AG09319 (cell line): ENCODE measurements around the gene NOL4L.

Experiments used
- DNase-seq: peaks from one replicate; pipeline ENCODE4 v3.0.0-alpha.2; 2010; ENCODE audit warnings: low read depth; ENCODE audit errors: extremely low read depth
- TF ChIP-seq, protein P1 (sequence below): IDR thresholded peaks from 2 replicates; pipeline ENCODE4 v1.5.1; 2011; ENCODE audit warnings: low read depth, mild to moderate bottlenecking, inconsistent platforms, low read length, moderate library complexity

Gene NOL4L

GRCh38 chr20:32528905-32529670 lies 56.0 kb downstream of the NOL4L start:
- TF ChIP-seq, protein P1, sequence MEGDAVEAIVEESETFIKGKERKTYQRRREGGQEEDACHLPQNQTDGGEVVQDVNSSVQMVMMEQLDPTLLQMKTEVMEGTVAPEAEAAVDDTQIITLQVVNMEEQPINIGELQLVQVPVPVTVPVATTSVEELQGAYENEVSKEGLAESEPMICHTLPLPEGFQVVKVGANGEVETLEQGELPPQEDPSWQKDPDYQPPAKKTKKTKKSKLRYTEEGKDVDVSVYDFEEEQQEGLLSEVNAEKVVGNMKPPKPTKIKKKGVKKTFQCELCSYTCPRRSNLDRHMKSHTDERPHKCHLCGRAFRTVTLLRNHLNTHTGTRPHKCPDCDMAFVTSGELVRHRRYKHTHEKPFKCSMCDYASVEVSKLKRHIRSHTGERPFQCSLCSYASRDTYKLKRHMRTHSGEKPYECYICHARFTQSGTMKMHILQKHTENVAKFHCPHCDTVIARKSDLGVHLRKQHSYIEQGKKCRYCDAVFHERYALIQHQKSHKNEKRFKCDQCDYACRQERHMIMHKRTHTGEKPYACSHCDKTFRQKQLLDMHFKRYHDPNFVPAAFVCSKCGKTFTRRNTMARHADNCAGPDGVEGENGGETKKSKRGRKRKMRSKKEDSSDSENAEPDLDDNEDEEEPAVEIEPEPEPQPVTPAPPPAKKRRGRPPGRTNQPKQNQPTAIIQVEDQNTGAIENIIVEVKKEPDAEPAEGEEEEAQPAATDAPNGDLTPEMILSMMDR: no peak
- DNase-seq: no peak

DNA sequence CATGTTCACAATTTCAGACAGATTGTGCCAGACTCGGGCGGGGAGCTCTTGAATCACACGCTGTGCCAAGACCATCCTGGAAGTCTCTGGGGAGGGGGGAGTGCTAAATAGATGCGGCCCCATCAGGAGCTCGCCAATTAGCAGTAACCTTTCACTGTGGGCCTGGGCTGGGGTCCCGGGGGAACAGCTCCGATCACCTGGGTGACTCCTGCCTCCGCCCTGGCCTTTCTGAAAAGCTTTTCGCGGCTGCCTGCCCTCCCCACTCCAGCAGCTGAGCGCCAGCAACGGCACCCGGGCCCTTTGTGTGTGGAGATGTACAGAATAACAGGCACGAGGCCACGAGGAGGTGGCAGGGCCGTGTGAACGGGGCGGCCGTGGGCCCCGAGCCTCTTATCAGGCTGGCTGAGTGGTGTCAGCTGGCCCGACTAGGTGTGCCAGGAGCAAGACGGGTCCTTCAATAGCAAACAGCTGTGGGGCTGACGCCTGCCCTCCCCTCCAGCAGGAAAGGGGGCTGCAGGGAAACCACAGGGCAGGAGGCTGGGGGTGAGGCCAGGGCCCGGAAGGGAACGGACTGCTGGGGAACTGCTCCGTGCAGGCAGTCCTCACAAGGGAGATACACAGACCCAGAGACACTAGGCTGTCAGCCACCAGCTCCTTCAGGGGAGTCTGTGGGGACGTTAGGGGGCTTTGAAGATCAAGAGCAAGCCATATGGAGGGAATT lies 56.8 kb downstream of the NOL4L start:
- DNase-seq: no peak

DNA sequence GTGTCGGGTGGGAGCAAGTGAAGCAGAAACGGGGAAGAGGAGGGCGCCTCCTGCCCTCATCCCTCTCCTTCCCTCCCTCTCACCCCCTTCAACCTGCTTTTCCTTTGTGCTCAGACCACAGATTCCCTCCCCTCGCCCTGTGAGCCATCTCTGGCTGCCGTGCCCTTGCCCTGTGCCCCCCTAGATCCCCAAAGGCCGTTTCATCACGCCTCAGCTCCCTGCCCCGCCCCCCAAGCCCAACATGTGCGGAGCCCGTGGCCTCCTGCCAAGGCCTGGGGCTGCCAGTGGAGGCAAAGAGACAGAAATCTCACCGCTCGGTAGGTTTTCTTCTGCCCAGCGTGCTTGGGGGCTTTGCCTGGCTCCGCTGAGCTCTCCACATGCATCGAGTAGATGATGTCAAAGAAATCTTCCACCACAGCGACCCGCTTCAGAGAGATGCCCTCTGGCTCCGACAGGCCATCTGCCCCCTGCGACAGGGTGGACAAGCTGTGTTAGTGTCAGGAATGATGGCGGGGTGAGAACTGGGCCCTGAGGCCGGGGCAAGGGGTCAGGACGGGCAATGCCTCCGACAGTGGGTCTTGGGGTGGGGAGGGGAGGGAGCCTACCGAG lies 57.6 kb downstream of the NOL4L start:
- TF ChIP-seq, protein P1: no peak
- DNase-seq: no peak

More for the DNA sequence above, 56.8 kb downstream of the NOL4L start:
- TF ChIP-seq, protein P1: no peak

- DNase-seq: no peak
- TF ChIP-seq, protein P1: no peak
Measured at GRCh38 chr20:32527052-32527446, 58.1 kb downstream of the NOL4L start.

DNA sequence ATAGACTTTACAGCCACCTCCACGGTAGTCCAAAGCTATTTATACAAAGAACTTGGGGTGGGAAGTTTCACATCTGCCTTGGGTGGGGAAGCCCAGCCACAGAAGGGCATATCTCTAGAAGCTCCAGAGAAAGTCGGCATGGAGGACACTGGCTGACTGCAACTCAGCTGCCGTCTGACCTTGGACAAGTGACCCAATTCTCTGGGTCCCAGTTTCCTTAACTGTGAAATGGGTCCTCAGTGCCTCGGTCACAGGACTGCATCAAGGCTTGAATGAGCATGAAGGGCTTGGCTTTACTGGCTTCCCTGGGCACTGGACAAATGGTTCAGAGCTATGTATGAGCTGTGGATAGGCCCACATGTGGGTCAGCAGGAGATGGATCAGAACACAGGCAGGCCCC lies 58.6 kb downstream of the NOL4L start:
- TF ChIP-seq, protein P1: no peak
- no peak for DNase-seq

DNA sequence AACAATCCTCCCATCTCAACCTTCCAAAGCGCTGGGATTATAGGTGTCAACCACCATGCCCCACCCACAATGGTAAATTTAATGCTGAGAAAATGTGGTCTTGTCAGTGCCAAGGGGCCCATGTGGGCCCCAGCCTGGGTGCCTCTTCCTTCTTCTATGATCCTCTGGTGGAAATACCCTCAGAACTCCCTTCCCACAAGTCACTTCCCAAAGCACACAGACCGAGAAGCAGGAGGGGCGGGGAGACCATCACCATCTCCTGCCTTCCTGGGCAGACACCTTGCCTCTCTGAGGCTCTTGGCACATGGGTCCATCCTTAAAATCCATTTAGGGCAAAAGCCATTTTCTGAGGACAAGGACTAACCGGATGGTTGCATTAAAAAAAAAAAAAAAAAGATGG lies 59.0 kb downstream of the NOL4L start:
- TF ChIP-seq, protein P1: no peak
- no peak for DNase-seq
